ENCODE results near the gene PCDHGB3. TPM values are rescaled to one million over a fixed set of nuclear protein-coding genes. Genes with fewer than 3 reads are reported as not detected.

PCDHGB3 gene
- total RNA-seq, 2 experiments from 2014 or later: 5.8 to 6.3 TPM

GRCh38 chr5:141398608-141399007 is 28.6 kb downstream of the PCDHGB3 start:
- Histone ChIP-seq H3K27ac (ENCODE audit: low read depth, low read length, poor library complexity, severe bottlenecking) (no peak overlapping the region), H3K36me3 (ENCODE audit: insufficient read depth, low read length) (no peaks in the 10 kb centered on the region), H4K20me1 (ENCODE audit: insufficient read depth, low read length) (no peaks in the 10 kb centered on the region), H3K9me3 (ENCODE audit: low read length) (no peaks in the 10 kb centered on the region), H3K4me3 (ENCODE audit: low read depth, low read length, poor library complexity, severe bottlenecking) (no peak overlapping the region), H3K4me1 (ENCODE audit: insufficient read depth, low read length, poor library complexity, severe bottlenecking) (no peaks in the 10 kb centered on the region), H3K4me2 (ENCODE audit: low read length) (no peak overlapping the region), H2AFZ (ENCODE audit: low read length) (no peak overlapping the region), H3K79me2 (ENCODE audit: insufficient read depth, low read depth, low read length) (no peaks in the 10 kb centered on the region), H3K9me2 (ENCODE audit: insufficient read depth, low read length) (no peaks in the 10 kb centered on the region)
- POLR2A ChIA-PET: interaction anchor here (2.3 kb wide), 1 partner anchor 159 kb away, joined by 6 read pairs; no protein-coding TSS in a partner anchor
- DNase-seq (ENCODE audit: low spot score): no peak
- no peak for TF ChIP-seq CTCF (conservative IDR thresholded peaks at IDR 0.05; ENCODE audit: low read length)
- no peak for TF ChIP-seq EZH2phosphoT487 (IDR thresholded peaks at IDR 0.05; ENCODE audit: borderline replicate concordance, low read depth, low read length)
- BruUV-seq (replicated peaks): TSS peak; percentile 39
- intact Hi-C loops (cut with micrococcal nuclease; ENCODE audit: unreplicated experiment): no loop called here
- CTCF ChIA-PET (ENCODE audit: unreplicated experiment): interaction anchor here (1.2 kb wide), 1 partner anchor 165 kb away, joined by 4 read pairs; no protein-coding TSS in a partner anchor

- Histone ChIP-seq H3K9me2 (ENCODE audit: insufficient read depth, low read length) (no peaks in the 10 kb centered on the region), H3K79me2 (ENCODE audit: insufficient read depth, low read depth, low read length) (no peaks in the 10 kb centered on the region), H3K4me2 (ENCODE audit: low read length) (no peak overlapping the region), H3K4me1 (ENCODE audit: insufficient read depth, low read length, poor library complexity, severe bottlenecking) (no peaks in the 10 kb centered on the region), H3K4me3 (ENCODE audit: low read depth, low read length, poor library complexity, severe bottlenecking) (no peak overlapping the region), H4K20me1 (ENCODE audit: insufficient read depth, low read length) (no peaks in the 10 kb centered on the region), H2AFZ (ENCODE audit: low read length) (no peak overlapping the region), H3K27ac (ENCODE audit: low read depth, low read length, poor library complexity, severe bottlenecking) (no peak overlapping the region), H3K36me3 (ENCODE audit: insufficient read depth, low read length) (no peaks in the 10 kb centered on the region), H3K9me3 (ENCODE audit: low read length) (no peaks in the 10 kb centered on the region)
- intact Hi-C loops (cut with micrococcal nuclease; ENCODE audit: unreplicated experiment): no loop called here
- ChIA-PET POLR2A (no interaction called here), CTCF (ENCODE audit: unreplicated experiment) (interaction anchor here (0.5 kb wide), 1 partner anchor 98 kb away, joined by 3 read pairs; no protein-coding TSS in a partner anchor)
- no peak for DNase-seq (ENCODE audit: low spot score)
- no peak for TF ChIP-seq CTCF (conservative IDR thresholded peaks at IDR 0.05; ENCODE audit: low read length)
- TF ChIP-seq EZH2phosphoT487 (IDR thresholded peaks at IDR 0.05; ENCODE audit: borderline replicate concordance, low read depth, low read length): no peak
- BruUV-seq (replicated peaks): no TSS peak
Observed at GRCh38 chr5:141399555-141400258, 29.7 kb downstream of the PCDHGB3 start.

- POLR2A ChIA-PET: interaction anchor here (0.6 kb wide), 1 partner anchor 72 kb away, joined by 6 read pairs; no protein-coding TSS in a partner anchor
- H3K9me3 ChIP-seq (ENCODE audit: low read length): no peaks in the 10 kb centered on the region
- H4K20me1 ChIP-seq (ENCODE audit: insufficient read depth, low read length): no peaks in the 10 kb centered on the region
- no peaks in the 10 kb centered on the region for H3K9me2 ChIP-seq (ENCODE audit: insufficient read depth, low read length)
- peak; percentile 26; the same call in 1 of the 2 replicates for TF ChIP-seq CTCF (conservative IDR thresholded peaks at IDR 0.05; ENCODE audit: low read length)
- TF ChIP-seq EZH2phosphoT487 (IDR thresholded peaks at IDR 0.05; ENCODE audit: borderline replicate concordance, low read depth, low read length): no peak
- H3K79me2 ChIP-seq (ENCODE audit: insufficient read depth, low read depth, low read length): no peaks in the 10 kb centered on the region
- no peak within 1 kb of the TSS for H3K4me2 ChIP-seq (ENCODE audit: low read length)
- DNase-seq (ENCODE audit: low spot score): no peak
- H3K36me3 ChIP-seq (ENCODE audit: insufficient read depth, low read length): no peaks in the 10 kb centered on the region
- intact Hi-C loops (cut with micrococcal nuclease; ENCODE audit: unreplicated experiment): no loop called here
- CTCF ChIA-PET (ENCODE audit: unreplicated experiment): no interaction called here
- H3K27ac ChIP-seq (ENCODE audit: low read depth, low read length, poor library complexity, severe bottlenecking): no peak within 1 kb of the TSS
- no peak within 1 kb of the TSS for H3K4me3 ChIP-seq (ENCODE audit: low read depth, low read length, poor library complexity, severe bottlenecking)
- no peaks in the 10 kb centered on the region for H3K4me1 ChIP-seq (ENCODE audit: insufficient read depth, low read length, poor library complexity, severe bottlenecking)
- H2AFZ ChIP-seq (ENCODE audit: low read length): no peak within 1 kb of the TSS
- BruUV-seq (replicated peaks): no TSS peak
Observed at GRCh38 chr5:141402553-141403243, 32.7 kb downstream of the PCDHGB3 start, which contains the start of gene PCDHGA9. TSS of gene PCDHGA9 (plus strand) at chr5:141402778. CDS start at chr5:141402953, 175 bp downstream.
